Kidney tubule cell (primary cell): ENCODE data around the gene MICAL2.

ENCODE experiments used
- DNase-seq: peaks from one replicate; pipeline ENCODE4 v3.0.0-alpha.2; 2018; ENCODE audit warnings: low spot score

MICAL2 gene

DNA sequence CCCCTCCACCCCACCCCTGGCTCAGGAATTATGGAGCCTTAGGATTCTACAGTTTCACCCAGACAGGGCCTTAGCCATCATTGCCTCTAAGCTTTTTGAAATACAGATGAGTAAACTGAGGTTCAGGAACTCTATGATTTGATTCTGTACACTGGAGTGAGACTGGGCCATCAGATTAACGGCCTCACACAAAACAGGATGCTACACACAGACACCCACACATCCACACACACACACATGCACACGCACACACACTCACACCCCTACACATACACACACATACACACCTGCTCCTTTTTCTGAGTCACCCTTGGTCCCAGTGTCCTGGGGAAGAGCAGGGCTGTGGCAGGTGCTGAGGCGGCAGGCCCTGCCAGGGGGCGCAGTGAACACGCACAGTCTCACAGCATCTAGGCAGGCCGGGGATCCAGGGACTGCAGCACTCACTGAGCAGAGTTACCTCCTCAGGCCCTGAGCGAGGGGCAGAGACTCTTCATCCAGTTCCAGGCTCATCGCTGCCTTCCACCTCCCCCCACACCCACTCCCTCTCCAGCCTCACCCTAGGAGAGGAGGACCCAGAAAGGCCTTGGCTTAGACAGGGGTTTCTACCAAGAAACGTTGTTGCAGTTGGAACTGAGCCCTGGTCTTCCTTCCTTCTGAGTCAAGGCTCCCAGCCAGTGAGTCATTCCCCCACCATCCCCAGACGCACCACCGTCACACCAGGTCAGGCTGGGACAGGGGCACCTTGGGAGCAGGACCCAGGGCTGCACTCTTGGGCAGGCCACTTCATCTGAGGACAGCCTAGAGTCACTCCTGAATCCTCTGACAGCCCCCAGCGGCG, 177.2 kb downstream of the MICAL2 start:
- DNase-seq: peak; percentile 97

DNA sequence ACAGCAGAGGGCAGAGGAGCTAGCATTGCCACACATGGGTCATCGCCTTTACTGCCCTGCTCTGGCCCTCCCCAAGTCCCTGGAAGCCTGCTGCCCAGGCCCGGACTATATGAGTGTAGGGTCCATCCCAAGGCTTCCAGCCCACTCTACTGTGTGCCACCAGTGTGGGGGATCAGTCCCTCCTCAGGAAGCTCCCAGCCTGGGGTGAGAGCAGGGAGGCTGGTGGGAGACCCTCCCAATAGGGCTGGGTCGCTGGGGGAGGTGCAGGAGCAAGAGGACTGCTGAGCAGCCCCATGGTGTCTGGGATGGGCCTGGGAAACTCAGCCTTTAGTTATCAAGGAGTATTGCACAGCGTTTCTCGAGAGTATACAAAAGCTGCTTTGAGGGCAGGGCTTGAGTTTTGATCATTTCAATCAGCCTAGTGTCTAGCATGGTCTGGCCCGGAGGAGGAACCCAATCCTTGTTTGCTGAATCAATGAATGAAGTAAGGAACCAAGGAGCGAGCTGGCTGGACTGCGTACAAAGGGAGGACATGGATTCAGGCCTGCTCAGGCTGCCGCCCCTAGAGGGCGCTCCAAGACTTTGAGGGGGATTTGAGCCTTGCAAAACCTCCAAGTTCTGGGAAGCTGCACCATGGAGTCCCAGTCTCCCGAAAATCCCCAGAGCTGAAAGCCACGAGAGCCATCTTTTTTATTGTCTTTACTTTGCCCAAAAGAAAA, 178.0 kb downstream of the MICAL2 start:
- peak; percentile 88 for DNase-seq

DNA sequence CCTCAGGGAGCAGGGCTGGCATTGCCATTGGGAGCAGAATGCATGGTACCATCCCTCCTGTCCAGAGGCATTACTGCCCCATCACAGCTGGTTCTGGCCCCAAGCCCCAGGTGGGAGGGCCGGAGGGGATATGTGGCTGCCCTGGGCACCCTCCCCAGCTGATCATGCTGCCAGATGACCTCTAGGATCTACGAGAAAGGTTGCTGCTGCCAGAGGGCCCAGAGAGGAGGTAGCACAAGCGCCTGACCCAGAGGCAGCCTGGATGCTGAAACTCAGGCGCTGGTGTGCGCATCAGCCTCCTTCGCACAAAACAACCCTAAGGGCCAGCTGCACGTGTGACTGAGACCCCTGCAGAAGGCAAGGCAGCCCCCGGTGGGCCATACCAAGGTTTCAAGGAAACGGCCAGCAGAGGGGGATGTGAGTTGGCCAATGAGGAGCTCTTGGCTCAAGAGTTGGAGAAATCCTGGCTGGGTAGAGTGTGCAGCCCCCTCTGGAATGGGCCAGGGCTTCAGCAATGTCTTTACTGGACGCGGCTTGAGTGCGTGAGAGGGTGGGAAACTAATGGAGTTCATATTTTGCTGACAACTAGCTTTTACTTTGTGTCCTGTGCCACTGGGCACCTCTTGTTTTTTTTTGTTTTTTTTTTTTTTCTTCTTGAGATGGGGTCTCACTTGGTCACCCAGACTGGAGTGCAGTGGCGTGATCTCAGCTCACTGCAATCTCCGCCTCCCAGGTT, 178.7 kb downstream of the MICAL2 start:
- DNase-seq: no peak

DNA sequence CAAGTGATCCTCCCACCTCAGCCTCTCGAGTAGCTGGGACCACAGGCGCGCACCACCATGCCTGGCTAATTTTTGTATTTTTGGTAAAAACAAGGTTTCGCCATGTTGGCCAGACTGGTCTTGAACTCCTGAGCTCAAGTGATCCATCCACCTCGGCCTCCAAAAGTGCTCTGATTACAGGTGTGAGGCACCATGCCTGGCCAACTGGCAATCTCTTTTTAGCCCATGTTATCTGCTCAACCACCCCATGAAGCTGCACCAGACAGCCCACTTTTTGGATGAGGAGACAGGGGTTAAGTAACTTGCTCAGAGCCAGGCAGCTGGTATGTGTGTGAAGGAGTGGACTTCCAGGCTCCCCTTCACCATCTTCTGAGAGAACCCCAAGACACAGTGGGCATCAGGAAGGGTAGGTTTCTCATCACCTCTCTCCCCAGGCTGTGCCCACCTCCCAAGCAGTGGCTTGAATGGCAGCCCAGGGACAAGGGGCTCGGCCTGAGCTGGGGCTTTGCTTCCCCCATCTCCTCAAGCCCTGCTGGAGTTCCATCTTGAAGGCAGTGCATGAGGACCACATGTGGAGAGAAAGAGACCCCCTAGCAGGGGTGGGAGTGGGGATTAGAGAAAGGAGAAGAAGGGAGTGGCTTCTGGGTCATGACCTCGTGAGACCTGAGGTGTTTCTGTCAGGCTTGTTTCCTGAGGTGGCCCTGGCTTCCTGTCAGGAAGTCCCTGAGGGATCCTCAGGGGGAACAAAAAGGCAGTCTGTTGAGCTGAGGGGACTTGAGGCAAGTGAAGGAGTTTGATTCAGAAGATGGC, 179.5 kb downstream of the MICAL2 start:
- DNase-seq: no peak

DNA sequence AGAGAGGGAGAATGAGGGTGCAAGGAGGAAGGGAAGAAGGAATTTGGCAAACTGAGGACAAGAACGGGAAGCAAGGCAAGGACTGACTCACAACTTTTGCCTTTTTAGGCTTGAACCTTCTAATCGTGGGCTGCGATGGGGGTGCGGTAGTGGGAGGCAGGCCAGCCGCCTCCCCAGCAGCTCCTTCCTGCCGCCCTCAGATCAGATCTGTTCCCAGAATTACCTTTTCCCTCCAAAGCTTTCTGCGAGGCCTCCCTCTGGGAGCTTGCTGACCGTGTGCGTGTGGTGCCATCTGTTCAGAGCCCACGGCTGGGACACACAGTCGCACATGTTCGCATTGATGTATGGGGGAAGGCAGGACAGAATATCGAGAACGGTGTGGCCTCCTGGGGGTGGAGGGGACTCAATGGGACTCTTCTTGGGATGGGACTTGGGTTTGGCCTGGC, 180.1 kb downstream of the MICAL2 start:
- no peak for DNase-seq

DNA sequence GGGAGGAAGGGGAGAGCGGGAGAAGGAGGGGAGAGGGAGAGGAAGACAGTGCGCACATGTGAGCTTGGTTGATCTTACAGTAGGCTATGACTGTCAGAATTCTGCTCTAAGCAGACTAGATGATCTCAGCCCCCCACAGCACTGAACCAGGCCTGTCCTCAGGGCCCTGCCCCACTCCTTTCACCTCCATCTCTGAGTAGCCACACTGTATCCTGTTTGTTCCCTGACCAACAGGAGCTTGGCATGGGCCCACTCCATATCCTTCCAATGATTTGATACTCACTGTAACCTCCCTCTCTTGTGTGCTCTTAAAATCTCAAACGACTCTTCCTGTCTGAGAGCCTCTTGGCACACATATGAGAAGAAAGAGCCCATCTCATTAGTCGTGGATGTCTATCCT, 180.9 kb downstream of the MICAL2 start:
- no peak for DNase-seq

DNA sequence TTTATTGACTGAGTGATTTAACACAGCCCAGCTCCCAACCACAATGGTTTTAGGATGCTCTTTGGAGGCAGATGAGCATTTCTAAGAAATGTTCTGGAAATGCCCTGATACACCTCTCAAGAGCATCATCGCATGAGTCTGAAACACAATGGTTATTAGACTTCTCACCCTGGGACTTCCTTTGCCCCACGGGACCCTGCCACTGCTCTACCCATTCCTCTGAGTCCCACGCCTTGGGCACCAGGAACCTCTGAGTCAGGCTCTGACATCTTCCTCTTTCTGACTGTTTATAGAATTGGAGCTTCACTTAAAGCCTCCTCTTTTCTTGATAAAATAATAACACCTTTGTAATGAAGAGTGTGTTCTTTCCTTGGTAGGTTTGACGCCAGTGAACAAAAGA, 181.4 kb downstream of the MICAL2 start:
- no peak for DNase-seq

DNA sequence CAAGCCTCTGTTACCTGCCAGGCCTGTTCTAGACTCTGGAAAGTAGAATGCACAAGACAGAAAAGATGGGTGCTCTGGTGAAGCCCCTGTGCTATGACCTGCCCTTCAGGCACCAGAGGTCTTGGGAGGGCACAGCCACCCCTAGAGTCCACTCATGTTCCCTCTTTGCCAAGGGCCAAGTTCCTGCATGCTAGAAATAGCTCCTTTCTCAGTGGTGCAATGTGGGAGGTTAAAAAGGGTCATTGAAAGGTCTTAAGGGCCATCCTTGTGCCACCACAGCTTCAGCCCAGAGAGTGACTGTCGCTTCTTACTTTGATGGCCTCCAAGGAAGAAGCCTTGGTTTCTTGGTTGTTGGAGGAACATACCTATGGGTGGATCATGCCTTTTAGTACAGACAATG, 182.4 kb downstream of the MICAL2 start:
- no peak for DNase-seq

DNA sequence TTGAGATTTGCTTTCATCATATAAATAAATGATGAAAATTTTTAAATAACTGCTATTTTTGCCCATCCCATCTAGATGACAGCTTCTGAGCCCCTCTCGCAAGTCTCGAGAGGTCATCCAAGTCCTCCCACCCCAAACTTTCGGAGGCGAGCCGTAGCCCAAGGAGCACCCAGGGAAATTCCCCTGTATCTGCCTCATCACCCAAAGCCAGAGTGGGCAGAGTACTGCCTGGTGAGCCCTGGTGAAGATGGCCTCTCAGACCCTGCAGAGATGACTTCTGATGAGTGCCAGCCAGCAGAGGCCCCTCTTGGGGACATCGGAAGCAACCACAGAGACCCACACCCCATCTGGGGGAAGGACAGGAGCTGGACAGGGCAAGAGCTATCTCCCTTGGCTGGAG, 183.1 kb downstream of the MICAL2 start:
- DNase-seq: no peak

DNA sequence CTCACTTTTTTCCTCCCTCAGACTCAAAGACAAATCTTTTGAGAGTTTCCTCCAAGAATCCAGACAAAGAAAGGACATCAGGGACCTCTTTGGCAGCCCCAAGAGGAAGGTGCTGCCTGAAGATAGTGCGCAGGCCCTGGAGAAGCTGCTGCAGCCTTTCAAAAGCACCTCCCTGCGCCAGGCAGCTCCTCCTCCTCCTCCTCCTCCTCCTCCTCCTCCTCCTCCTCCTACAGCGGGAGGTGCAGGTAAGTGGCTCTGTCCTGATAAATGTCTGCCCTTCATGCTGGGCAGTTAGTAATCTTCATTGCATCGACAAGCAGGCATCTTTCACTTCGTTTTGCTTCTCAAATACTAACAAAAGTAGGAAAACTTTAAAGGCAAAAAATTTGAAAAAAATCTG, 184.2 kb downstream of the MICAL2 start:
- no peak for DNase-seq

DNA sequence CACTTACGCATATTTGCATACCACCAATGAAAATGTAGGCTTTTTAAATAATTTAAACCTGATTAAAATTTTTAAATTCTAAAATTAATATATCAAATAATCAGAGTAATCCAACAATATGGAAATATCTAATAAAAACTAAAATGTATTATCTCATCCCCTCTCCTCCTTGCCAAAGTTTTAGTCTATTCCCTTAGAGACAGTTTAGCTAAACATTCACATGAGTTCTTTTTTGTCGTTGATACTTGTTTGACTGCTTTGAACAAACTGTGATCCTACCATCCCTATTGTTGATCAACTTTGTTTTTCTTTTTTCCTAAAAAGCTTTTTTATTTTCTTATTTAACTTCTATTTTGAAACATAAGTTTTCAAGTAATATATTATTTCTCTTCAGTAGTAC, 185.6 kb downstream of the MICAL2 start:
- no peak for DNase-seq

DNA sequence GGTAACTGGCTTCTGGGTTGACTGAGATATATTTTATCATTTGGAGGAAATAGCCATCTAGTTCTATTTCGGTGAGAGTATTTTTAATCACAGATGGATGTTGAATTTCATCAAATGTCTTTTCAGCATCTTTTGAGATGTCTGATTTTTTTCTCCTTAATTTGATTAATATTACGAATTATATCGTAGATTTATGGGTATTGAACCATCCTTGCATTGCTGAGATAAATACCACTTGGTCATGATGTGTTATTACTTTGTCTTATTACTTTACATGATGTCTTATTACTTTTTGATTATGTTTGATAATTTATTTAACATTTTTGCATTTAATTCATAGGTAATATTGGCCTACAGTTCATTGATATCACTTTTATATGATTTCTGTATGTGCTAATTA, 188.2 kb downstream of the MICAL2 start:
- DNase-seq: no peak

DNA sequence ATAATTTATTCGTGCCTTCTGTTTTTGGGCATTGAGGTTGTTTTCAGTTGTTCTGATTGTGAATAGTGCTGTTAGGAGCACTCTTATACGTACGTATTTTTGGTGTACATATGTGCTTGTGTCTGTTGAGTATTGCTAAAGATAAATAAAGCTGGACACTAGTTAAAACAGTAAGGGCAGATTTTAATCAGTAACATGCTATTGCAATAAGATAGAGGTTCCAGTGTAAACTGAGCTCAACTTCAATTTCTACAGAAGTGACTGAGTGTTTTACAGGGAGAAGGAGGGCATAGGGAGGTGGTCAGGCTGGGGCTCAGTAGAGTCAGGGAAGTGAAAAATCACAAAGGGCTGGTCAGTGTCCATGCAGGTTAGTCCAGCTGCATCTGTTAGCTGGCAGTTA, 191.0 kb downstream of the MICAL2 start:
- DNase-seq: no peak

DNA sequence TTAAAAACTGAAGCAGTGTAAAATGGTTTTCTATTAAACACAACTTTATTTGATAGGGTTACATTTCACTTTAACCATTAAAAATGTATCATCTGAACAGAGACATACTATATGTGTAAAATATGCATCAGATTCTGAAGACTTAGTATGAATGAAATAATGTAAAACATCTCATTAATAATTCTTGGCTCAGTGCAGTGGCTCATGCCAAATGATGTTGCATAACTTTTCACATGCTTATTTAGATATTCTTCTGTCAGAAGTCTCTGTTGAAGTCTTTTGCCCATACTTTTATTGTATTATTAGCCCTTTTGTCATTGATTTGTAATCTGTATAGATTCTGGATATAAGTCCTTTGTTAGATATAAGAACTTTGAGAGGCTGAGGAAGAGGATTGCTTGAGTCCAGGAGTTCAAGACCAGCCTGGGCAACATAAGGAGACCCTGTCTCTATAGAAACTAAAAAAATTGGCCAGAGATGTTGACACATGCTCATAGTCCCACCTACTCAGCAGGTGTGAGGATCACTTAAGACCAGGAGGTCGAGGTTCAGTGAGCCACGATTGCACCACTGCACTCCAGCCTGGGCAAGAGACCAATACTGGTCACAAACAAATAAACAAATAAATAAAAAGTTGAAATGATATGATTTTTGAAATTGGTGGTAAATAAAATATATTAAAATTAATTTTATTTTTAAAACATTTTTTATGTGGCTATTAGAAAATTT, 193.2 kb downstream of the MICAL2 start:
- no peak for DNase-seq

DNA sequence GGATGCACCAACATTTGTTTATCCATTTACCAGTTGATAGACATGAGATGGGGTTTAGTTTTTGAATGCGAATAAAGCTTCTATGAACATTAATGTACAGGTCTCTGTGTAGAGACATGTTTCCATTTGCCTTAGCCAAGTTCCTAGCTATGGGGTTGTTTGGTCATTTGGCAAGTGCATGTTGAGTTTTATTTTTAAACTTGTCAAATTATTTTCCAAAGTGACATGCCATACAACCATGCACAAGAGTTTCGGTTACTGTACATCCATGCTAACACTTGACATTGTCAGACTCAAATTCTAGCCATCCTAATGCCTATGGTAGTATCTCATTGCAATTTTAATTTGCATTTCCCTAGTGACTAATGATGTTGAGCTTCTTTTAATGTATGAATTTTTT, 196.4 kb downstream of the MICAL2 start:
- DNase-seq: no peak

DNA sequence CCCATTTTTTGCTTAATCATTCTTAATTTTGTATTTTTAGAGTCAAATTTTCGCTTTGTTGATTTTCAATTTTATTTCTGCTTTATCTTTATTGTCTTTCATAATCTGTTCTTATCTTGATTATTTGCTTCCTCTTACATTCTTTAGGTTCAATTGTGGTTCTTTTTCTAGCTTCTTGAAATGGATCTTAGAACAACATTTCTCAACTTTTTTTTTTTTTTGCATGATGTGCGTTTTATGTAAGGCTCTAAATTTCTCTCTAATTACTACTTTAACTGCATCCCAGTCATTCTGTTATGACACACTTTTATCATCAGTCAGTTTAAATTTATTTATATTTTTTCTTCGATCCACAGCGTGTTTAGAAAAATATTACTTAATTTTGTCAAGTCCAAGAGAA, 201.7 kb downstream of the MICAL2 start:
- no peak for DNase-seq
